Fibroblast of lung (primary cell): ENCODE data around the gene TSPAN9. TPM values are rescaled to one million over a fixed set of nuclear protein-coding genes. Genes with fewer than 3 reads are reported as not detected.

ENCODE experiments used
- DNase-seq, 2 donors: peaks; one replicate each; pipeline versions ENCODE4 v3.0.0 to v3.0.0-alpha.2; 2010; ENCODE audit warnings: low read depth in 2 of 2
- H2AFZ ChIP-seq: 2 replicates; pipeline ENCODE4 v1.5.1; 2012; ENCODE audit warnings: low read length, control low read depth, inconsistent platforms
- H3K27ac ChIP-seq: 2 replicates; pipeline ENCODE4 v1.5.1; 2011; ENCODE audit warnings: low read length, control low read depth; ENCODE audit not compliant: insufficient read depth
- H3K27me3 ChIP-seq: 2 replicates; pipeline ENCODE4 v1.5.1; 2011; ENCODE audit warnings: mild to moderate bottlenecking, low read length; ENCODE audit not compliant: control insufficient read depth, insufficient read depth
- H3K36me3 ChIP-seq: 2 replicates; pipeline ENCODE4 v1.5.1; 2011; ENCODE audit warnings: low read length; ENCODE audit not compliant: control insufficient read depth, insufficient read depth
- H3K4me1 ChIP-seq: 2 replicates; pipeline ENCODE4 v1.5.1; 2011; ENCODE audit warnings: low read length; ENCODE audit not compliant: control insufficient read depth, insufficient read depth; ENCODE audit errors: extremely low read depth
- H3K4me2 ChIP-seq: 2 replicates; pipeline ENCODE4 v1.5.1; 2011; ENCODE audit warnings: low read length, control low read depth; ENCODE audit not compliant: insufficient read depth; ENCODE audit errors: extremely low read depth
- H3K4me3 ChIP-seq, 4 experiments: fragments of 200-600 bp in 1 of 4; sonication (generic) in 1 of 4; replicated peaks in 1 of 4; 2 replicates each; pipeline ENCODE4 v1.5.1; 2011 to 2016; ENCODE audit warnings: low read length in 4 of 4, low read depth in 3 of 4, mild to moderate bottlenecking in 3 of 4, control low read depth in 2 of 4, inconsistent platforms in 1 of 4, mixed read lengths in 1 of 4; ENCODE audit not compliant: insufficient read depth in 1 of 4; ENCODE audit errors: control extremely low read depth in 1 of 4
- H3K79me2 ChIP-seq: 2 replicates; pipeline ENCODE4 v1.5.1; 2012; ENCODE audit warnings: mild to moderate bottlenecking, low read length, inconsistent platforms; ENCODE audit not compliant: control insufficient read depth, insufficient read depth
- H3K9ac ChIP-seq: 2 replicates; pipeline ENCODE4 v1.5.1; 2011; ENCODE audit warnings: mild to moderate bottlenecking, low read length, control low read depth; ENCODE audit not compliant: insufficient read depth
- H3K9me3 ChIP-seq: 2 replicates; pipeline ENCODE4 v1.5.1; 2012; ENCODE audit warnings: low read depth, low read length; ENCODE audit not compliant: control insufficient read depth, insufficient read depth
- H4K20me1 ChIP-seq: 2 replicates; pipeline ENCODE4 v1.5.1; 2011; ENCODE audit warnings: low read length; ENCODE audit not compliant: control insufficient read depth, insufficient read depth; ENCODE audit errors: extremely low read depth
- CTCF ChIP-seq, 2 donors: IDR thresholded peaks in 1 of 2; conservative IDR thresholded peaks in 1 of 2; 1 replicate in 1 of 2; 2 replicates in 1 of 2; pipeline ENCODE4 v1.5.1; 2011 to 2012; ENCODE audit warnings: low read length in 2 of 2, control low read depth in 1 of 2, inconsistent platforms in 1 of 2, low read depth in 1 of 2, mild to moderate bottlenecking in 1 of 2
- EZH2 ChIP-seq: IDR thresholded peaks from 2 replicates; pipeline ENCODE4 v1.5.1; 2012; ENCODE audit warnings: low read length, control low read depth, mild to moderate bottlenecking; ENCODE audit errors: missing control alignments
- polyA plus RNA-seq, 2 donors: library from polyadenylated mRNA; depleted of rRNA in 1 of 2; stranded (reverse) in 1 of 2; unstranded in 1 of 2; fragments of >200 nt; gene quantifications; 2 replicates each; pipeline ENCODE4 v1.2.1, GENCODE V29; 2011 to 2012; ENCODE audit warnings: missing spikeins in 1 of 2
- total RNA-seq: library from RNA; depleted of rRNA; stranded (reverse); fragments of >200 nt; gene quantifications from 2 replicates; pipeline ENCODE4 v1.2.1, GENCODE V29; 2014

Gene TSPAN9
- total and polyA plus RNA-seq, 2 donors (not counting 1 experiment from before 2014, with no cell fraction given), result 31.1 to 35.2 TPM

DNA sequence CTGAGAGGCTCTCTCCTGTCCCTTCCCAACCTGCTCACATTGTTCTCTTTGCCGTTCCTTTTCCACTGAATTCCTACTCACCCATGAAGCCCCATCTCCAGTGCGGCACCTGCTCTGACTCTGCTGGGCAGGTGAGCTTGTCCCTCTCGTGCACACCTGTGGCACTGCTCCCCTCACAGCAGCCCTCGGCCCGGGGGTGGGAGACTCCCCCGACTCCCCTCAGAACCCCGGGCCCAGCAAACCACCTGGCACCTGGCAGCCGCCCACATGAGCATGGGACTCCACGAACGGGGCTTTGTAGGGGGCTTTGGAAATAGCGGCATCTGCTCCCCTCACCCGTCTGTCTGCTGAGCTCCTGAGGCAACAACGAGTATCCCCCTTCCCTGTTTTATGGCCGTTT is 251.4 kb downstream of the TSPAN9 start:
- Histone ChIP-seq H3K4me3 (no peak overlapping the region), H3K4me1 (no peaks in the 10 kb centered on the region), H3K4me2 (no peak overlapping the region), H3K36me3 (no peaks in the 10 kb centered on the region), H2AFZ (no peak overlapping the region), H3K9me3 (no peaks in the 10 kb centered on the region), H3K27ac (no peak overlapping the region), H4K20me1 (no peaks in the 10 kb centered on the region), H3K9ac (no peak overlapping the region), H3K27me3 (peaks cover 3% of the 10 kb centered on the region), H3K79me2 (no peaks in the 10 kb centered on the region)
- TF ChIP-seq CTCF (conservative IDR thresholded peaks at IDR 0.05 in 1 of 2, IDR thresholded peaks at IDR 0.05 in 1 of 2; ENCODE audit: low read depth in 1 of 2, low read length in 2 of 2) (no peak), EZH2 (no peak)
- no peak for DNase-seq

DNA sequence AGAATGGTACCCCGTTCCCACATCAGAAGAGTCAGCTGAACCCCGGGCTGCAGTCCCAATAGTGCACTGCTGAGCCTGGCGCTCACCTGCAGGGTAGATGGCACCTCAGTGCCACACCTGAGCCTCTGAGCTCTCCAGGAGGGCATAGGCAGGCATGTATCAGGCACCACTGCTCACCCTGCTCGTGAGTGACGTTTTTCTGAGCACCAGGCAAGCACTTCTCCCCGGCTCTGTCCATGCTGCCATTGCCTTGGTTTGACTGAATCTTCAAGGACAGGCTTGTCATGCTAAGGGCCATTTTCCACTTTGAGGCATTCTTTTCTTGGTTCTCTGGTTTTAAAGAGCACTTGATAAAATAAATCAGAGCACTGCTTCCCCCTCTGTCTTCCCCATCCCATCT is 252.2 kb downstream of the TSPAN9 start:
- TF ChIP-seq CTCF (conservative IDR thresholded peaks at IDR 0.05 in 1 of 2, IDR thresholded peaks at IDR 0.05 in 1 of 2; ENCODE audit: low read depth in 1 of 2, low read length in 2 of 2), result no peak
- no peak for TF ChIP-seq EZH2
- H3K9ac ChIP-seq, result no peak overlapping the region
- no peak overlapping the region for H3K4me2 ChIP-seq
- H2AFZ ChIP-seq, result no peak overlapping the region
- H3K4me1 ChIP-seq, result no peaks in the 10 kb centered on the region
- no peak overlapping the region for H3K27ac ChIP-seq
- DNase-seq, result no peak
- no peaks in the 10 kb centered on the region for H3K36me3 ChIP-seq
- no peaks in the 10 kb centered on the region for H3K79me2 ChIP-seq
- no peaks in the 10 kb centered on the region for H4K20me1 ChIP-seq
- H3K4me3 ChIP-seq, result no peak overlapping the region
- H3K27me3 ChIP-seq, result peaks cover 3% of the 10 kb centered on the region
- H3K9me3 ChIP-seq, result no peaks in the 10 kb centered on the region

DNA sequence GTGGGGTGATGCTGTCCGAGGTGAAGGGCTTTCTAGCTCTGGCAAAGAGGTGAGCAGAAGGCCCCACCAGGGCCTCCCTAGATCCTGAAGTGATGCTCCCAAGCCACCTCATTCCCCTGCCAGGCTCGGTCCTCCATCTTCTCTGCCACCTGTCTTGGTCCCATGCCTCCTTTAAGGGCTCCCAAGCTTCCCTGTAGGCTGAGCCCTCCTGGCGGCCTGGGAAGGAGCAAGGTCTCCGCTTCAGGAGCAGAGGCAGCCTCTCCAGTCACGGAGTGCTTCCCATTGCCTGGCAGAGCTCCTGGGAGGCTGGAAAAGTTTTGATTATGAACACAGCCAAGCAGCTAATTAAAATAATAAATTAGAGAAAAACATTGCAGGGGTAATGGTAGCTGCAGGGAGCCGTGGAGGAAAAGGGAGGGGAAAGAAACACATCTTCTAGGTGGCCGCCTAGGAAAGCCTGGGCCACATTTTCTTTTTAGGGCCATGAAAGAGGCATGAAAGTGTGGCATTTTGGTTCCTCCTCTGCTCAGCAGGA is 253.9 kb downstream of the TSPAN9 start:
- Histone ChIP-seq H3K36me3 (no peaks in the 10 kb centered on the region), H3K79me2 (no peaks in the 10 kb centered on the region)

More for the DNA sequence above, 253.9 kb downstream of the TSPAN9 start:
- Histone ChIP-seq H3K9me3 (no peaks in the 10 kb centered on the region), H3K27me3 (peaks cover 3% of the 10 kb centered on the region), H3K4me3 (no peak overlapping the region), H3K9ac (no peak overlapping the region), H2AFZ (no peak overlapping the region), H4K20me1 (no peaks in the 10 kb centered on the region), H3K4me2 (no peak overlapping the region), H3K27ac (no peak overlapping the region), H3K4me1 (no peaks in the 10 kb centered on the region)
- DNase-seq, result no peak
- no peak for TF ChIP-seq EZH2
- no peak for TF ChIP-seq CTCF (conservative IDR thresholded peaks at IDR 0.05 in 1 of 2, IDR thresholded peaks at IDR 0.05 in 1 of 2; ENCODE audit: low read depth in 1 of 2, low read length in 2 of 2)
